PFSK-1 (cell line): ENCODE measurements around the gene SVOPL.

Source experiments
- FOXP2 ChIP-seq: optimal IDR thresholded peaks from 2 replicates; pipeline ENCODE3; 2011; ENCODE audit warnings: borderline replicate concordance, control low read depth, inconsistent platforms; ENCODE audit not compliant: insufficient read depth; ENCODE audit errors: extremely low read length, extremely low read depth
- POLR2AphosphoS5 ChIP-seq: IDR thresholded peaks from 2 replicates; pipeline ENCODE4 v1.6.1; 2012; ENCODE audit warnings: low read depth, mild to moderate bottlenecking, control low read depth, low read length, moderate library complexity
- REST ChIP-seq, 2 experiments: IDR thresholded peaks; 2 replicates each; pipeline versions ENCODE4 v1.6.1 to v1.8.0; 2011 to 2012; ENCODE audit warnings: low read depth in 2 of 2, low read length in 2 of 2, control low read depth in 1 of 2, inconsistent platforms in 1 of 2, mild to moderate bottlenecking in 1 of 2, moderate library complexity in 1 of 2; ENCODE audit not compliant: insufficient read depth in 1 of 2
- SIN3A ChIP-seq: IDR thresholded peaks from 2 replicates; pipeline ENCODE4 v1.6.1; 2012; ENCODE audit warnings: mild to moderate bottlenecking, low read length, moderate library complexity, borderline replicate concordance; ENCODE audit not compliant: insufficient read depth
- TAF1 ChIP-seq: IDR thresholded peaks from 2 replicates; pipeline ENCODE4 v1.6.1; 2012; ENCODE audit warnings: low read length, control low read depth, borderline replicate concordance; ENCODE audit not compliant: insufficient read depth

SVOPL gene

GRCh38 chr7:138697535-138698182 lies 3.5 kb downstream of the SVOPL start:
- TF ChIP-seq POLR2AphosphoS5 = no peak
- TF ChIP-seq FOXP2 = no peak
- TF ChIP-seq REST (IDR thresholded peaks at IDR 0.05; ENCODE audit: insufficient read depth in 1 of 2, low read depth in 2 of 2, low read length in 2 of 2) = no peak
- no peak for TF ChIP-seq TAF1
- no peak for TF ChIP-seq SIN3A

- TF ChIP-seq SIN3A = no peak
- no peak for TF ChIP-seq TAF1
- TF ChIP-seq REST (IDR thresholded peaks at IDR 0.05; ENCODE audit: insufficient read depth in 1 of 2, low read depth in 2 of 2, low read length in 2 of 2) = no peak
- TF ChIP-seq POLR2AphosphoS5 = no peak
- no peak for TF ChIP-seq FOXP2
These were observed 6.1 kb downstream of the SVOPL start for GRCh38 chr7:138695106-138695505.

GRCh38 chr7:138691178-138691577 lies 10.0 kb downstream of the SVOPL start:
- no peak for TF ChIP-seq SIN3A

- TF ChIP-seq SIN3A (no peak), TAF1 (no peak), FOXP2 (no peak), POLR2AphosphoS5 (no peak), REST (IDR thresholded peaks at IDR 0.05; ENCODE audit: insufficient read depth in 1 of 2, low read depth in 2 of 2, low read length in 2 of 2) (no peak)
These were observed 10.7 kb downstream of the SVOPL start for GRCh38 chr7:138690495-138690894.

GRCh38 chr7:138684340-138684739 lies 16.8 kb downstream of the SVOPL start:
- TF ChIP-seq FOXP2 (no peak), TAF1 (no peak), SIN3A (no peak), REST (IDR thresholded peaks at IDR 0.05; ENCODE audit: insufficient read depth in 1 of 2, low read depth in 2 of 2, low read length in 2 of 2) (no peak), POLR2AphosphoS5 (no peak)
